ENCODE results near the gene ACTG1. TPM values are rescaled to one million over a fixed set of nuclear protein-coding genes. Genes with fewer than 3 reads are reported as not detected.

Gene ACTG1
- polyA plus RNA-seq, 2 donors, result 1,763 to 5,708 TPM

GRCh38 chr17:81503619-81504018, 9.0 kb downstream of the ACTG1 start:
- no peak overlapping the region for H3K4me3 ChIP-seq (ENCODE audit: low read depth in 1 of 2, low read length in 2 of 2)
- H3K9me3 ChIP-seq (ENCODE audit: control insufficient read depth in 2 of 2, insufficient read depth in 1 of 2, low read depth in 1 of 2, low read length in 1 of 2), result no peaks in the 10 kb centered on the region
- no peak overlapping the region for H3K27ac ChIP-seq (ENCODE audit: low read depth in 2 of 2, low read length in 1 of 2)
- no peaks in the 10 kb centered on the region for H3K36me3 ChIP-seq (ENCODE audit: control insufficient read depth in 2 of 2, insufficient read depth in 2 of 2, low read length in 1 of 2)
- H3K4me1 ChIP-seq (ENCODE audit: control insufficient read depth in 2 of 2, insufficient read depth in 2 of 2, low read length in 1 of 2), result no peaks in the 10 kb centered on the region
- no peaks in the 10 kb centered on the region for H3K27me3 ChIP-seq (ENCODE audit: control insufficient read depth in 1 of 2, insufficient read depth in 2 of 2, low read length in 2 of 2)

GRCh38 chr17:81502471-81503017, 10.1 kb downstream of the ACTG1 start:
- WGBS, 2 donors, result 63 to 67% methylated on average over 12 of the region's 12 CpGs
- H3K27me3 ChIP-seq (ENCODE audit: control insufficient read depth in 1 of 2, insufficient read depth in 2 of 2, low read length in 2 of 2), result no peaks in the 10 kb centered on the region
- no peaks in the 10 kb centered on the region for H3K4me1 ChIP-seq (ENCODE audit: control insufficient read depth in 2 of 2, insufficient read depth in 2 of 2, low read length in 1 of 2)
- H3K36me3 ChIP-seq (ENCODE audit: control insufficient read depth in 2 of 2, insufficient read depth in 2 of 2, low read length in 1 of 2), result no peaks in the 10 kb centered on the region
- H3K9me3 ChIP-seq (ENCODE audit: control insufficient read depth in 2 of 2, insufficient read depth in 1 of 2, low read depth in 1 of 2, low read length in 1 of 2), result no peaks in the 10 kb centered on the region
- H3K27ac ChIP-seq (ENCODE audit: low read depth in 2 of 2, low read length in 1 of 2), result no peak overlapping the region
- no peak overlapping the region for H3K4me3 ChIP-seq (ENCODE audit: low read depth in 1 of 2, low read length in 2 of 2)

- H3K9me3 ChIP-seq (ENCODE audit: control insufficient read depth in 2 of 2, insufficient read depth in 1 of 2, low read depth in 1 of 2, low read length in 1 of 2), result no peaks in the 10 kb centered on the region
- no peaks in the 10 kb centered on the region for H3K36me3 ChIP-seq (ENCODE audit: control insufficient read depth in 2 of 2, insufficient read depth in 2 of 2, low read length in 1 of 2)
- H3K27ac ChIP-seq (ENCODE audit: low read depth in 2 of 2, low read length in 1 of 2), result no peak overlapping the region
- no peak overlapping the region for H3K4me3 ChIP-seq (ENCODE audit: low read depth in 1 of 2, low read length in 2 of 2)
- 57% methylated on average over 7 of the region's 7 CpGs for WGBS, 2 donors
- no peaks in the 10 kb centered on the region for H3K27me3 ChIP-seq (ENCODE audit: control insufficient read depth in 1 of 2, insufficient read depth in 2 of 2, low read length in 2 of 2)
- H3K4me1 ChIP-seq (ENCODE audit: control insufficient read depth in 2 of 2, insufficient read depth in 2 of 2, low read length in 1 of 2), result no peaks in the 10 kb centered on the region
Measured at GRCh38 chr17:81500047-81500446, 12.6 kb downstream of the ACTG1 start.

GRCh38 chr17:81499601-81499970, 13.0 kb downstream of the ACTG1 start:
- Histone ChIP-seq H3K4me1 (ENCODE audit: control insufficient read depth in 2 of 2, insufficient read depth in 2 of 2, low read length in 1 of 2) (no peaks in the 10 kb centered on the region), H3K27ac (ENCODE audit: low read depth in 2 of 2, low read length in 1 of 2) (no peak overlapping the region), H3K9me3 (ENCODE audit: control insufficient read depth in 2 of 2, insufficient read depth in 1 of 2, low read depth in 1 of 2, low read length in 1 of 2) (no peaks in the 10 kb centered on the region), H3K4me3 (ENCODE audit: low read depth in 1 of 2, low read length in 2 of 2) (no peak overlapping the region), H3K36me3 (ENCODE audit: control insufficient read depth in 2 of 2, insufficient read depth in 2 of 2, low read length in 1 of 2) (no peaks in the 10 kb centered on the region), H3K27me3 (ENCODE audit: control insufficient read depth in 1 of 2, insufficient read depth in 2 of 2, low read length in 2 of 2) (no peaks in the 10 kb centered on the region)
- 66 to 73% methylated on average over 12 of the region's 12 CpGs for WGBS, 2 donors

- no peaks in the 10 kb centered on the region for H3K9me3 ChIP-seq (ENCODE audit: control insufficient read depth in 2 of 2, insufficient read depth in 1 of 2, low read depth in 1 of 2, low read length in 1 of 2)
- H3K4me1 ChIP-seq (ENCODE audit: control insufficient read depth in 2 of 2, insufficient read depth in 2 of 2, low read length in 1 of 2), result no peaks in the 10 kb centered on the region
- no peaks in the 10 kb centered on the region for H3K27me3 ChIP-seq (ENCODE audit: control insufficient read depth in 1 of 2, insufficient read depth in 2 of 2, low read length in 2 of 2)
- no peaks in the 10 kb centered on the region for H3K36me3 ChIP-seq (ENCODE audit: control insufficient read depth in 2 of 2, insufficient read depth in 2 of 2, low read length in 1 of 2)
- no peak overlapping the region for H3K27ac ChIP-seq (ENCODE audit: low read depth in 2 of 2, low read length in 1 of 2)
- 56 to 67% methylated on average over 52 to 64 of the region's 64 CpGs for WGBS, 2 donors
- no peak overlapping the region for H3K4me3 ChIP-seq (ENCODE audit: low read depth in 1 of 2, low read length in 2 of 2)
Measured at GRCh38 chr17:81498953-81499600, 13.5 kb downstream of the ACTG1 start.

GRCh38 chr17:81494626-81495377, 17.8 kb downstream of the ACTG1 start:
- H3K4me1 ChIP-seq (ENCODE audit: control insufficient read depth in 2 of 2, insufficient read depth in 2 of 2, low read length in 1 of 2), result no peaks in the 10 kb centered on the region
- 37 to 42% methylated on average over 8 of the region's 8 CpGs for WGBS, 2 donors

GRCh38 chr17:81493198-81494038, 19.2 kb downstream of the ACTG1 start:
- no peaks in the 10 kb centered on the region for H3K9me3 ChIP-seq (ENCODE audit: control insufficient read depth in 2 of 2, insufficient read depth in 1 of 2, low read depth in 1 of 2, low read length in 1 of 2)
- WGBS, 2 donors, result 86 to 88% methylated on average over 16 of the region's 16 CpGs
- H3K36me3 ChIP-seq (ENCODE audit: control insufficient read depth in 2 of 2, insufficient read depth in 2 of 2, low read length in 1 of 2), result no peaks in the 10 kb centered on the region
- H3K4me3 ChIP-seq (ENCODE audit: low read depth in 1 of 2, low read length in 2 of 2), result no peak overlapping the region
- H3K27me3 ChIP-seq (ENCODE audit: control insufficient read depth in 1 of 2, insufficient read depth in 2 of 2, low read length in 2 of 2), result no peaks in the 10 kb centered on the region
- peaks cover 0 to 2% of the 10 kb centered on the region in 2 donors for H3K4me1 ChIP-seq (ENCODE audit: control insufficient read depth in 2 of 2, insufficient read depth in 2 of 2, low read length in 1 of 2)
- H3K27ac ChIP-seq (ENCODE audit: low read depth in 2 of 2, low read length in 1 of 2), result no peak overlapping the region

More at GRCh38 chr17:81494626-81495377, 17.8 kb downstream of the ACTG1 start:
- Histone ChIP-seq H3K27ac (ENCODE audit: low read depth in 2 of 2, low read length in 1 of 2) (no peak overlapping the region), H3K9me3 (ENCODE audit: control insufficient read depth in 2 of 2, insufficient read depth in 1 of 2, low read depth in 1 of 2, low read length in 1 of 2) (no peaks in the 10 kb centered on the region), H3K4me3 (ENCODE audit: low read depth in 1 of 2, low read length in 2 of 2) (no peak overlapping the region), H3K36me3 (ENCODE audit: control insufficient read depth in 2 of 2, insufficient read depth in 2 of 2, low read length in 1 of 2) (no peaks in the 10 kb centered on the region), H3K27me3 (ENCODE audit: control insufficient read depth in 1 of 2, insufficient read depth in 2 of 2, low read length in 2 of 2) (no peaks in the 10 kb centered on the region)

- Histone ChIP-seq H3K4me1 (ENCODE audit: control insufficient read depth in 2 of 2, insufficient read depth in 2 of 2, low read length in 1 of 2) (peaks cover under 1 to 3% of the 10 kb centered on the region in 2 donors), H3K27ac (ENCODE audit: low read depth in 2 of 2, low read length in 1 of 2) (no peak overlapping the region), H3K36me3 (ENCODE audit: control insufficient read depth in 2 of 2, insufficient read depth in 2 of 2, low read length in 1 of 2) (no peaks in the 10 kb centered on the region), H3K4me3 (ENCODE audit: low read depth in 1 of 2, low read length in 2 of 2) (no peak overlapping the region), H3K9me3 (ENCODE audit: control insufficient read depth in 2 of 2, insufficient read depth in 1 of 2, low read depth in 1 of 2, low read length in 1 of 2) (no peaks in the 10 kb centered on the region), H3K27me3 (ENCODE audit: control insufficient read depth in 1 of 2, insufficient read depth in 2 of 2, low read length in 2 of 2) (no peaks in the 10 kb centered on the region)
- WGBS, 2 donors, result 86 to 92% methylated on average over 9 of the region's 9 CpGs
Measured at GRCh38 chr17:81492706-81493105, 19.9 kb downstream of the ACTG1 start.

- Histone ChIP-seq H3K4me3 (ENCODE audit: low read depth in 1 of 2, low read length in 2 of 2) (no peak overlapping the region), H3K27ac (ENCODE audit: low read depth in 2 of 2, low read length in 1 of 2) (no peak overlapping the region), H3K4me1 (ENCODE audit: control insufficient read depth in 2 of 2, insufficient read depth in 2 of 2, low read length in 1 of 2) (peaks cover 3 to 7% of the 10 kb centered on the region in 2 donors), H3K27me3 (ENCODE audit: control insufficient read depth in 1 of 2, insufficient read depth in 2 of 2, low read length in 2 of 2) (no peaks in the 10 kb centered on the region), H3K9me3 (ENCODE audit: control insufficient read depth in 2 of 2, insufficient read depth in 1 of 2, low read depth in 1 of 2, low read length in 1 of 2) (no peaks in the 10 kb centered on the region), H3K36me3 (ENCODE audit: control insufficient read depth in 2 of 2, insufficient read depth in 2 of 2, low read length in 1 of 2) (no peaks in the 10 kb centered on the region)
- WGBS, 2 donors, result 67 to 74% methylated on average over 18 of the region's 18 CpGs
Measured at GRCh38 chr17:81492202-81492601, 20.4 kb downstream of the ACTG1 start.

All from esophagus (tissue), 2 donors.